ENCODE results near the gene NEB. TPM values are rescaled to one million over a fixed set of nuclear protein-coding genes. Genes with fewer than 3 reads are reported as not detected.

NEB gene
- total and polyA plus RNA-seq, 10 donors, result 0.96 to 6.2 (median 2.4) TPM

- TF ChIP-seq POLR2AphosphoS5 (IDR thresholded peaks at IDR 0.05), result no peak
- TF ChIP-seq CTCF (IDR thresholded peaks at IDR 0.05 in 8 of 11, conservative IDR thresholded peaks at IDR 0.05 in 3 of 11), result no peak
- no peak for TF ChIP-seq POLR2A (IDR thresholded peaks at IDR 0.05)
- Histone ChIP-seq H3K4me3 (no peak overlapping the region), H3K9me3 (no peaks in the 10 kb centered on the region), H3K4me1 (peaks cover 0 to 9% (median 0%) of the 10 kb centered on the region in 6 donors), H3K36me3 (no peaks in the 10 kb centered on the region), H3K27ac (no peak overlapping the region), H3K27me3 (replicated peaks in 1 of 7) (no peaks in the 10 kb centered on the region)
- DNase-seq, result peak; percentile 76
- WGBS, 5 donors, result 31 to 49% (median 37%) methylated on average over 8 to 9 of the region's 9 CpGs
- intact Hi-C loops (cut with DNase I; ENCODE audit: low total_unique reads), result no loop called here
Measured at GRCh38 chr2:151525821-151526373, 208.4 kb downstream of the NEB start.

- H3K9me3 ChIP-seq, result no peaks in the 10 kb centered on the region
- intact Hi-C loops (cut with DNase I; ENCODE audit: low total_unique reads), result no loop called here
- H3K4me1 ChIP-seq, result peaks cover 0 to 9% (median 0%) of the 10 kb centered on the region in 6 donors
- H3K27me3 ChIP-seq (replicated peaks in 1 of 7), result no peaks in the 10 kb centered on the region
- H3K36me3 ChIP-seq, result no peaks in the 10 kb centered on the region
- no peak overlapping the region for H3K4me3 ChIP-seq
- no peak for DNase-seq
- no peak overlapping the region for H3K27ac ChIP-seq
- TF ChIP-seq POLR2AphosphoS5 (IDR thresholded peaks at IDR 0.05) (no peak), CTCF (IDR thresholded peaks at IDR 0.05 in 8 of 11, conservative IDR thresholded peaks at IDR 0.05 in 3 of 11) (no peak), POLR2A (IDR thresholded peaks at IDR 0.05) (no peak)
- 82 to 89% (median 88%) methylated on average over 3 of the region's 3 CpGs for WGBS, 5 donors
Measured at GRCh38 chr2:151523850-151524249, 210.4 kb downstream of the NEB start.

GRCh38 chr2:151522556-151522955, 211.7 kb downstream of the NEB start:
- TF ChIP-seq POLR2A (IDR thresholded peaks at IDR 0.05) (no peak), CTCF (IDR thresholded peaks at IDR 0.05 in 8 of 11, conservative IDR thresholded peaks at IDR 0.05 in 3 of 11) (no peak), POLR2AphosphoS5 (IDR thresholded peaks at IDR 0.05) (no peak)
- Histone ChIP-seq H3K27me3 (replicated peaks in 1 of 7) (no peaks in the 10 kb centered on the region), H3K36me3 (no peaks in the 10 kb centered on the region), H3K9me3 (no peaks in the 10 kb centered on the region), H3K4me3 (no peak overlapping the region), H3K4me1 (peaks cover 0 to 9% (median 0%) of the 10 kb centered on the region in 6 donors), H3K27ac (no peak overlapping the region)
- DNase-seq, result no peak
- intact Hi-C loops (cut with DNase I; ENCODE audit: low total_unique reads), result no loop called here
- 93 to 98% (median 95%) methylated on average over 7 of the region's 7 CpGs for WGBS, 5 donors

- Histone ChIP-seq H3K4me1 (peaks cover 0 to 4% (median 0%) of the 10 kb centered on the region in 6 donors), H3K36me3 (no peaks in the 10 kb centered on the region), H3K27me3 (replicated peaks in 1 of 7) (no peaks in the 10 kb centered on the region), H3K4me3 (no peak overlapping the region), H3K9me3 (no peaks in the 10 kb centered on the region), H3K27ac (no peak overlapping the region)
- WGBS, 5 donors, result 82 to 96% (median 85%) methylated on average over 1 of the region's 1 CpG
- intact Hi-C loops (cut with DNase I; ENCODE audit: low total_unique reads), result no loop called here
- no peak for DNase-seq
- no peak for TF ChIP-seq CTCF (IDR thresholded peaks at IDR 0.05 in 8 of 11, conservative IDR thresholded peaks at IDR 0.05 in 3 of 11)
- TF ChIP-seq POLR2AphosphoS5 (IDR thresholded peaks at IDR 0.05), result no peak
- no peak for TF ChIP-seq POLR2A (IDR thresholded peaks at IDR 0.05)
Measured at GRCh38 chr2:151520976-151521375, 213.3 kb downstream of the NEB start.

Measured in spleen (tissue), 11 donors.